Ovary (tissue), 9 donors: ENCODE measurements around the gene MKNK2. TPM values are rescaled to one million over a fixed set of nuclear protein-coding genes. Genes with fewer than 3 reads are reported as not detected.

Experiments
- DNase-seq, 5 donors: peaks; one replicate each; pipeline ENCODE4 v3.0.0-alpha.2; 2019 to 2020
- H3K27ac ChIP-seq, 2 donors: fragments of 200-600 bp; one replicate each; pipeline versions ENCODE4 v1.5.1 to v1.8.0; 2019 to 2022
- H3K27me3 ChIP-seq: fragments of 200-600 bp; one replicate; pipeline ENCODE4 v1.8.0; 2022
- H3K36me3 ChIP-seq: fragments of 200-600 bp; sonication (generic); one replicate; pipeline ENCODE4 v1.5.1; 2019
- H3K4me1 ChIP-seq: one replicate; pipeline ENCODE4 v1.8.1; 2013; ENCODE audit warnings: mild to moderate bottlenecking, moderate library complexity; ENCODE audit not compliant: insufficient read depth
- H3K4me3 ChIP-seq: fragments of 200-600 bp; sonication (generic); one replicate; pipeline ENCODE4 v1.5.1; 2017
- H3K9me3 ChIP-seq, 2 donors: fragments of 200-600 bp in 1 of 2; sonication (generic) in 1 of 2; one replicate each; pipeline versions ENCODE4 v1.5.1 to v1.8.1; 2013 to 2019; ENCODE audit warnings: mild to moderate bottlenecking in 1 of 2, moderate library complexity in 1 of 2
- EP300 ChIP-seq: sonication (generic); formaldehyde crosslinking; IDR thresholded peaks from one replicate; pipeline ENCODE4 v1.6.1; 2017; ENCODE audit warnings: antibody characterized with exemption
- POLR2A ChIP-seq: fragments of 450-650 bp; IDR thresholded peaks from one replicate; pipeline ENCODE4 v1.6.1; 2017; ENCODE audit warnings: antibody characterized with exemption, mild to moderate bottlenecking, moderate library complexity
- WGBS, 3 donors: extraction: QIAGEN DNeasy Blood & Tissue Kit in 1 of 3; methylation state at CpG; one replicate each; pipeline versions ENCODE4 v1.1.5 to v1.1.7; 2013 to 2017; 5-methylcytosine and 5-hydroxymethylcytosine counted together
- intact Hi-C, 4 donors: fragments of 100-400 bp; cut with DNase I; formaldehyde crosslinking; loops; one replicate each; pipeline versions ENCODE4 v1.11.0 to v1.15.1; 2022 to 2023
- polyA plus RNA-seq, 2 donors: library from polyadenylated mRNA; stranded (reverse); fragments of 200-250 nt in 1 of 2; fragments of 350-450 nt in 1 of 2; fragmentation: Illumina TruSeq in 1 of 2; extraction: RNeasy Lipid Tissue Mini Kit (QIAGEN cat#74804) in 1 of 2; gene quantifications; one replicate each; pipeline ENCODE4 v1.2.3, GENCODE V29; 2013 to 2014
- total RNA-seq, 7 donors: library from RNA; depleted of rRNA in 2 of 7; stranded (reverse); fragments of >200 nt in 2 of 7; fragmentation: NEBNext Ultra II Directional in 3 of 7; extraction: Animal tissue kit (Norgen Biotek cat#: 25700) in 3 of 7; gene quantifications; one replicate each; pipeline versions ENCODE4 v1.1.0 to v1.2.4, GENCODE V29; 2016 to 2023
- TF ChIP-seq, protein P1 (sequence below), 3 donors: fragments of 450-650 bp in 2 of 3; fragments of 200-600 bp in 1 of 3; IDR thresholded peaks; one replicate each; pipeline versions ENCODE4 v1.5.1 to v1.8.0; 2016 to 2022; ENCODE audit warnings: antibody characterized with exemption in 3 of 3, mild to moderate bottlenecking in 1 of 3
- donor health status: DM: no; HTN: no; CAD: no; lungs with moderate emphysema.
- donor health status: DM: no; HTN: no; CAD: no.
- donor health status: Bipolar disorder and iron deficiency.
- donor health status: DM: yes; HTN: yes; CAD: no.
- donor health status: DM: no; HTN: no; CAD: no.
- donor health status: DM: yes; HTN: yes; CAD: no.

The MKNK2 gene
- total and polyA plus RNA-seq, 9 donors, result 22.1 to 186 (median 110) TPM

DNA sequence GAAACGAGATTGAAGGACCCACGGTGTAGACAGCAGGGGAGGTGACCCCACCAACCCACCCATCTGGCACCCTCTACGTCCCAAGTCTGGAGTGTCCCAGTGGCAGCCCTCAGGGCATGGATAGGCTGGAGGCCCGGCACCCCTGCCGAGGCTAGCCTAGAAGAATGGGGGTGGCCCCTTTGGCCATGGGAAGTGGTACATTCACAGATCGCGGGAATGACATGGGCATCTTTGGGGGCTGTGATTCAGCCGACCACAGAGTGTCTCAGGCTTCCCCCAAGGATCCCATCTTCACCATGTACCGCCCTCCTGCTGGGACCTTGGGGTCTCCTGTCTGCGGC lies 11.3 kb upstream of the MKNK2 start:
- no peak for TF ChIP-seq EP300
- TF ChIP-seq, protein P1, sequence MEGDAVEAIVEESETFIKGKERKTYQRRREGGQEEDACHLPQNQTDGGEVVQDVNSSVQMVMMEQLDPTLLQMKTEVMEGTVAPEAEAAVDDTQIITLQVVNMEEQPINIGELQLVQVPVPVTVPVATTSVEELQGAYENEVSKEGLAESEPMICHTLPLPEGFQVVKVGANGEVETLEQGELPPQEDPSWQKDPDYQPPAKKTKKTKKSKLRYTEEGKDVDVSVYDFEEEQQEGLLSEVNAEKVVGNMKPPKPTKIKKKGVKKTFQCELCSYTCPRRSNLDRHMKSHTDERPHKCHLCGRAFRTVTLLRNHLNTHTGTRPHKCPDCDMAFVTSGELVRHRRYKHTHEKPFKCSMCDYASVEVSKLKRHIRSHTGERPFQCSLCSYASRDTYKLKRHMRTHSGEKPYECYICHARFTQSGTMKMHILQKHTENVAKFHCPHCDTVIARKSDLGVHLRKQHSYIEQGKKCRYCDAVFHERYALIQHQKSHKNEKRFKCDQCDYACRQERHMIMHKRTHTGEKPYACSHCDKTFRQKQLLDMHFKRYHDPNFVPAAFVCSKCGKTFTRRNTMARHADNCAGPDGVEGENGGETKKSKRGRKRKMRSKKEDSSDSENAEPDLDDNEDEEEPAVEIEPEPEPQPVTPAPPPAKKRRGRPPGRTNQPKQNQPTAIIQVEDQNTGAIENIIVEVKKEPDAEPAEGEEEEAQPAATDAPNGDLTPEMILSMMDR (IDR thresholded peaks at IDR 0.05), result no peak
- TF ChIP-seq POLR2A, result no peak
- DNase-seq, result peak in 2 of 5 donors; percentile 50 to 51

DNA sequence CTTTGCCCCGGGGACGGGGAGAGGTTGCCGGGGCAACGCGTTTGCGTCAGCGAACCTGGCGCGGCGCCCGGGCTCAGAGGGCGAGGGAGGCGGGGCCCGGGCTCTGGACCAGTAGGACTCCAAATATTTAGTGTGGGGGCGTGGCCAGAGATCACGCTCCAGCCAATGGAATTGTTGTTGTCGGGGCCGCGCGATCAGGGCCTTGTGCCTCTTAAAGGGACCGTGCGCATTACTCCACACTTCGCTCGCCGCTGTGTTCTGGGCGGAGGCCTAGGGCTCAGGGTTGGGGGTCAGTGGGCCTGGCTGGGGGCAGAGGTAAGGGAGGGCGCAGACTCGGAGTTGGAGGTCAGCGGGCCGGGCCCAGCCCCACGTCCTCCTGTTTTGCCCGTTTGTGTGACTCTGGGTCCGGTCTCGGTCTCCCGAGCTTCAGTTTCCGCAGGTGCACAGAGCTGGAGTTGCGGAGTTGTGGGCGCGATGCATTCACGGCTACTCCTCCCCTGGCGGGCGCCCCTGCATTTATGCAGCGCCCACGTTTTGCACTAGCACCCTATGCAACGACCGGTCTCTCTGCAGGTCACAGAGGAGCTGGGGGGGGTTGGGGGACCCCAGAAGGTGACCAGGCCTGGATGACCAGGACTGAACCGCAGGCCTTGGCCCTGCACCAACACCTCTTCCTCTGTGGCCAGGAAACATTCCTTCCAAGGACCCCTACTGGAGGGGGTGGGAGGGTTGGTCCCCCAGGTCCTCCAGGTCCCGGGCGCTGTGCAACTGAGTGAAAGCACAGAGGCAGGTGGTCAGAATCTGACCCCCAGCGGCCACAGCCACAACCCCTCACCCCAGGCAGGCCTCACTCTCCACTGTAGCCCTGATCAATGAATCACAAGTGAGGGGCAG lies 10.7 kb upstream of the MKNK2 start:
- H3K27me3 ChIP-seq, result no peaks in the 10 kb centered on the region
- H3K4me3 ChIP-seq, result peak overlapping the region; percentile 83
- intact Hi-C loops, result loop anchor here in 1 of 4 donors (10.0 kb wide), 1 partner anchor 127 kb away; no protein-coding TSS in a partner anchor
- WGBS, 3 donors, result 1 to 2% (median 2%) methylated on average over 46 to 50 of the region's 50 CpGs
- TF ChIP-seq, protein P1 (IDR thresholded peaks at IDR 0.05), result peak in 1 of 3 donors; percentile 15
- no peak for TF ChIP-seq POLR2A
- TF ChIP-seq EP300, result peak; percentile 49
- peak overlapping the region; percentile 96 to 100 for H3K27ac ChIP-seq
- peak; percentile 99 to 100 (median 100) for DNase-seq
- H3K4me1 ChIP-seq, result peaks cover 15% of the 10 kb centered on the region
- H3K36me3 ChIP-seq, result no peaks in the 10 kb centered on the region
- no peaks in the 10 kb centered on the region for H3K9me3 ChIP-seq

More for the DNA sequence above, 11.3 kb upstream of the MKNK2 start:
- H3K36me3 ChIP-seq, result no peaks in the 10 kb centered on the region
- no peaks in the 10 kb centered on the region for H3K27me3 ChIP-seq
- intact Hi-C loops, result loop anchor here in 1 of 4 donors (10.0 kb wide), 1 partner anchor 128 kb away; no protein-coding TSS in a partner anchor
- peaks cover 13% of the 10 kb centered on the region for H3K4me1 ChIP-seq
- H3K9me3 ChIP-seq, result no peaks in the 10 kb centered on the region
- 54 to 74% (median 59%) methylated on average over 10 of the region's 10 CpGs for WGBS, 3 donors
- H3K27ac ChIP-seq, result peak overlapping the region in 1 of 2 donors; percentile 63
- H3K4me3 ChIP-seq, result peak overlapping the region; percentile 50

DNA sequence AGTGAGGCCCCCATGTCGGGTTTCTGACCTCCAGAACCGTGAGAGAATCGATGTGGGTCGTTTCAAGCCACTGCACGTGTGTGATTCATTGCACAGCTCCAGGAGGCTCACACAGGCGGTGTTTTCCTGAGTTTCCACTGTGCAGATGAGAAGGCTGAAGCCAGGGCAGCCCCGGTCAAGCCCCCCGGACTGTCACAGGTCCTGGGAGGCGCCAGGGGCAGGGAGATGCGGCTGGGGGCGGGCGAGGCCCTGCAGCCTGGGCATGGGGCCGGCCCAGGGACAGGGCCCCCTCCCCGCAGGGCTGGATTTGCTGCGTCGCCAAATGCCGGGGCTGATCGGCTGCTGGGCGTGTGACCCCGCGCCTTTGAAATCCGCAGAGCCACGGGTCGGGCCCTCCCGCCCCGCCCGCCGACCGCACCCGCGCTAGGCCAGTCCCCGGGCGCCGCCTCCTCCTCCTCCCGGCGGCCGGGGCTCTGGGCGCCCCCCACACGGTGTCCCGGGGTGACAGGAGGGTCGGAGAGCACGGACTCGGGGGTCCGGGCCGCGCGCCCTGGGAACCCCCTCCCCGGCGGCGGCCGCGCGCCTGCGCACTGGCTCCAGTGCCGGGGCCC lies 9.9 kb upstream of the MKNK2 start:
- 0 to 1% (median 1%) methylated on average over 26 to 54 of the region's 55 CpGs for WGBS, 3 donors

More for the DNA sequence above, 9.9 kb upstream of the MKNK2 start:
- H3K36me3 ChIP-seq, result no peaks in the 10 kb centered on the region
- peaks cover 15% of the 10 kb centered on the region for H3K4me1 ChIP-seq
- H3K9me3 ChIP-seq, result no peaks in the 10 kb centered on the region
- intact Hi-C loops, result loop anchor here in 1 of 4 donors (10.0 kb wide), 1 partner anchor 126 kb away; no protein-coding TSS in a partner anchor
- peak overlapping the region; percentile 83 for H3K4me3 ChIP-seq
- peak overlapping the region; percentile 96 to 100 for H3K27ac ChIP-seq
- H3K27me3 ChIP-seq, result no peaks in the 10 kb centered on the region
- TF ChIP-seq EP300 (no peak), POLR2A (peak; percentile 89)
- TF ChIP-seq, protein P1 (IDR thresholded peaks at IDR 0.05), result peak in 1 of 3 donors; percentile 9
- DNase-seq, result peak in 4 of 5 donors; percentile 79 to 87 (median 84)
